ENCODE data around the gene LARGE1. TPM values are rescaled to one million over a fixed set of nuclear protein-coding genes. Genes with fewer than 3 reads are reported as not detected.

LARGE1 gene
- total RNA-seq, 1 experiment from 2014 or later = 2.5 TPM

DNA sequence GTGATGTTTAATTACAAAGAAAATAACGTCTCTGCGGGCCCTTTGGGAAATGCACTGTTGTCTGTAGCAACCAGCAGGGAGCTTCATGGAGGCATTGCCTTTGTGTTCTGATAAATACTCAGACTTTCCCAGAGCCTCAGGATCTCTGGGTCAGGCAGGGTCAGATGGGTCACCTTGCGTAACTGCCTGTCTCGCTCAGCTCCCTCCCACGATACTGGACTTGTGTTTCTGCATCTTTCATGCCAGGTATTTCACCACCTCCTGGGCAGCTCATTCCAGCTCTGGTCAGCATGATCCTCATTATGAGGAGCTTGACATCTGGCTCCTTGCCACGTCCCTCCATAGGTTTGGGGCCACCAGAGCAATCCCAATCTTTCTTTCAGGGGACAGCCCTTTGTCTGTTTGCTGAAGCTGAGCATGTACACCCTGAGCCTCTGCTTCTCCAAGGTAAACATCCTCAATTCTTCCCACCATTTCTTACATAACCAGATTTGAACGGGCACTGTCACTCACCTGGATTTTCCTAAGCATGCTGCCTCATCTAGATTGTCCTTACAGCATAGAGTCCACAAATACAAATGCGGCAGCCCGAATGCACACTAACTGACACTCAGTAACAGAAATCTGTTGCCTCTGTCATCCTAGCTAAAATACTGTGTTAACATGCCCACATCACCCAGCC, 162.3 kb downstream of the LARGE1 start:
- Histone ChIP-seq H3K27ac (ENCODE audit: low read length) (no peak overlapping the region), H3K4me3 (ENCODE audit: low read depth in 2 of 2, low read length in 2 of 2) (no peak overlapping the region), H3K36me3 (ENCODE audit: control insufficient read depth, insufficient read depth, low read length) (no peaks in the 10 kb centered on the region), H3K27me3 (ENCODE audit: control insufficient read depth, insufficient read depth, low read length) (no peaks in the 10 kb centered on the region), H3K4me1 (ENCODE audit: control insufficient read depth, insufficient read depth, low read length) (no peaks in the 10 kb centered on the region), H3K9me3 (ENCODE audit: control insufficient read depth, insufficient read depth, low read depth, low read length) (no peaks in the 10 kb centered on the region)
- BruUV-seq (replicated peaks) = no TSS peak
- DNase-seq (ENCODE audit: low read depth, low spot score) (no peak), ATAC-seq (no peak)
- no peak for TF ChIP-seq POLR2AphosphoS5 (IDR thresholded peaks at IDR 0.05; ENCODE audit: low read depth, low read length)
- no peak for TF ChIP-seq CTCF (IDR thresholded peaks at IDR 0.05)
- TF ChIP-seq, protein P1, sequence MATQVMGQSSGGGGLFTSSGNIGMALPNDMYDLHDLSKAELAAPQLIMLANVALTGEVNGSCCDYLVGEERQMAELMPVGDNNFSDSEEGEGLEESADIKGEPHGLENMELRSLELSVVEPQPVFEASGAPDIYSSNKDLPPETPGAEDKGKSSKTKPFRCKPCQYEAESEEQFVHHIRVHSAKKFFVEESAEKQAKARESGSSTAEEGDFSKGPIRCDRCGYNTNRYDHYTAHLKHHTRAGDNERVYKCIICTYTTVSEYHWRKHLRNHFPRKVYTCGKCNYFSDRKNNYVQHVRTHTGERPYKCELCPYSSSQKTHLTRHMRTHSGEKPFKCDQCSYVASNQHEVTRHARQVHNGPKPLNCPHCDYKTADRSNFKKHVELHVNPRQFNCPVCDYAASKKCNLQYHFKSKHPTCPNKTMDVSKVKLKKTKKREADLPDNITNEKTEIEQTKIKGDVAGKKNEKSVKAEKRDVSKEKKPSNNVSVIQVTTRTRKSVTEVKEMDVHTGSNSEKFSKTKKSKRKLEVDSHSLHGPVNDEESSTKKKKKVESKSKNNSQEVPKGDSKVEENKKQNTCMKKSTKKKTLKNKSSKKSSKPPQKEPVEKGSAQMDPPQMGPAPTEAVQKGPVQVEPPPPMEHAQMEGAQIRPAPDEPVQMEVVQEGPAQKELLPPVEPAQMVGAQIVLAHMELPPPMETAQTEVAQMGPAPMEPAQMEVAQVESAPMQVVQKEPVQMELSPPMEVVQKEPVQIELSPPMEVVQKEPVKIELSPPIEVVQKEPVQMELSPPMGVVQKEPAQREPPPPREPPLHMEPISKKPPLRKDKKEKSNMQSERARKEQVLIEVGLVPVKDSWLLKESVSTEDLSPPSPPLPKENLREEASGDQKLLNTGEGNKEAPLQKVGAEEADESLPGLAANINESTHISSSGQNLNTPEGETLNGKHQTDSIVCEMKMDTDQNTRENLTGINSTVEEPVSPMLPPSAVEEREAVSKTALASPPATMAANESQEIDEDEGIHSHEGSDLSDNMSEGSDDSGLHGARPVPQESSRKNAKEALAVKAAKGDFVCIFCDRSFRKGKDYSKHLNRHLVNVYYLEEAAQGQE (IDR thresholded peaks at IDR 0.05; ENCODE audit: insufficient read depth in 1 of 2, low read depth in 2 of 2, low read length in 1 of 2) = no peak
- no peak for TF ChIP-seq TCF7L2 (IDR thresholded peaks at IDR 0.05; ENCODE audit: low read depth, low read length)
- TF ChIP-seq SIN3A (IDR thresholded peaks at IDR 0.05; ENCODE audit: borderline replicate concordance, insufficient read depth, low read depth, low read length) = no peak
- POLR2A ChIA-PET = no interaction called here
- in situ Hi-C loops (cut with HindIII; ENCODE audit: low pct_unique_long_range_greater_than_20kb, low sequenced_read_pairs) (no loop called here), intact Hi-C loops (cut with micrococcal nuclease; ENCODE audit: unreplicated experiment) (no loop called here)
- CTCF ChIA-PET = no interaction called here

- POLR2A ChIA-PET = no interaction called here
- CTCF ChIA-PET = no interaction called here
These were observed 163.1 kb downstream of the LARGE1 start for GRCh38 chr22:33757041-33757801.

More at GRCh38 chr22:33757041-33757801, 163.1 kb downstream of the LARGE1 start:
- Histone ChIP-seq H3K4me1 (ENCODE audit: control insufficient read depth, insufficient read depth, low read length) (no peaks in the 10 kb centered on the region), H3K36me3 (ENCODE audit: control insufficient read depth, insufficient read depth, low read length) (no peaks in the 10 kb centered on the region), H3K9me3 (ENCODE audit: control insufficient read depth, insufficient read depth, low read depth, low read length) (no peaks in the 10 kb centered on the region), H3K27me3 (ENCODE audit: control insufficient read depth, insufficient read depth, low read length) (no peaks in the 10 kb centered on the region), H3K27ac (ENCODE audit: low read length) (no peak overlapping the region), H3K4me3 (ENCODE audit: low read depth in 2 of 2, low read length in 2 of 2) (no peak overlapping the region)
- intact Hi-C loops (cut with micrococcal nuclease; ENCODE audit: unreplicated experiment) = no loop called here
- DNase-seq (ENCODE audit: low read depth, low spot score) (no peak), ATAC-seq (no peak)
- no TSS peak for BruUV-seq (replicated peaks)
- TF ChIP-seq, protein P1 (IDR thresholded peaks at IDR 0.05; ENCODE audit: insufficient read depth in 1 of 2, low read depth in 2 of 2, low read length in 1 of 2) = no peak
- no peak for TF ChIP-seq SIN3A (IDR thresholded peaks at IDR 0.05; ENCODE audit: borderline replicate concordance, insufficient read depth, low read depth, low read length)
- no peak for TF ChIP-seq CTCF (IDR thresholded peaks at IDR 0.05)
- no peak for TF ChIP-seq TCF7L2 (IDR thresholded peaks at IDR 0.05; ENCODE audit: low read depth, low read length)
- TF ChIP-seq POLR2AphosphoS5 (IDR thresholded peaks at IDR 0.05; ENCODE audit: low read depth, low read length) = no peak
- in situ Hi-C loops (cut with HindIII; ENCODE audit: low pct_unique_long_range_greater_than_20kb, low sequenced_read_pairs) = no loop called here

All from Panc1 (cell line).